HG03045 (cell line): ENCODE results near the gene WAS.
"Not testable (repeated sequence)": the region's sequence is repeated elsewhere in the genome, so short reads cannot be mapped to it uniquely, and the experiment has no call there.

ENCODE experiments used
- ATAC-seq: cut with Tn5 transposase; IDR thresholded peaks from one replicate; pipeline ENCODE4 v1.9.1; 2021; ENCODE audit warnings: mild to moderate bottlenecking, moderate library complexity; ENCODE audit not compliant: unreplicated experiment

Gene WAS

GRCh38 chrX:48684134-48684533 is 535 bp downstream of the WAS start:
- ATAC-seq: no peak

GRCh38 chrX:48685416-48685815 is 1.8 kb downstream of the WAS start:
- ATAC-seq: no peak

- ATAC-seq: no peak
Observed at GRCh38 chrX:48688531-48689150, 5.0 kb downstream of the WAS start.

- no peak for ATAC-seq
Observed at GRCh38 chrX:48689208-48689920, 5.8 kb downstream of the WAS start.

- ATAC-seq: not testable (repeated sequence)
Observed at GRCh38 chrX:48691746-48692145, 8.1 kb downstream of the WAS start.

- no peak for ATAC-seq
Observed at GRCh38 chrX:48694776-48695533, 11.4 kb downstream of the WAS start.

GRCh38 chrX:48695534-48695896 is 11.9 kb downstream of the WAS start:
- no peak for ATAC-seq

- peak; percentile 7 for ATAC-seq
Observed at GRCh38 chrX:48695925-48696300, 12.3 kb downstream of the WAS start.

GRCh38 chrX:48696301-48696908 is 12.8 kb downstream of the WAS start, which contains the start of gene SUV39H1:
TSS of gene SUV39H1 (plus strand) at chrX:48696734. CDS start at chrX:48696785, 51 bp downstream.
- ATAC-seq: peak; percentile 94

- peak; percentile 27 for ATAC-seq
Observed at GRCh38 chrX:48696909-48697727, 13.5 kb downstream of the WAS start.

- ATAC-seq: no peak
Observed at GRCh38 chrX:48698306-48698705, 14.7 kb downstream of the WAS start.

- no peak for ATAC-seq
Observed at GRCh38 chrX:48700246-48700645, 16.6 kb downstream of the WAS start.

GRCh38 chrX:48700951-48701653 is 17.5 kb downstream of the WAS start:
- ATAC-seq: no peak

GRCh38 chrX:48702032-48702431 is 18.4 kb downstream of the WAS start:
- no peak for ATAC-seq

- no peak for ATAC-seq
Observed at GRCh38 chrX:48702716-48703115, 19.1 kb downstream of the WAS start.

GRCh38 chrX:48703228-48703627 is 19.6 kb downstream of the WAS start:
- no peak for ATAC-seq

- no peak for ATAC-seq
Observed at GRCh38 chrX:48703642-48704481, 20.3 kb downstream of the WAS start.

GRCh38 chrX:48705871-48706270 is 22.3 kb downstream of the WAS start:
- ATAC-seq: no peak

GRCh38 chrX:48709522-48710112 is 26.0 kb downstream of the WAS start:
- no peak for ATAC-seq
